ENCODE measurements around the gene BLMH. TPM values are rescaled to one million over a fixed set of nuclear protein-coding genes. Genes with fewer than 3 reads are reported as not detected.

Gene BLMH
- total and polyA plus RNA-seq, 9 of the 15 experiments (the other 6 are each of a cell fraction or from before 2014, with no cell fraction given), result 26.0 to 118 (median 67.3) TPM

DNA sequence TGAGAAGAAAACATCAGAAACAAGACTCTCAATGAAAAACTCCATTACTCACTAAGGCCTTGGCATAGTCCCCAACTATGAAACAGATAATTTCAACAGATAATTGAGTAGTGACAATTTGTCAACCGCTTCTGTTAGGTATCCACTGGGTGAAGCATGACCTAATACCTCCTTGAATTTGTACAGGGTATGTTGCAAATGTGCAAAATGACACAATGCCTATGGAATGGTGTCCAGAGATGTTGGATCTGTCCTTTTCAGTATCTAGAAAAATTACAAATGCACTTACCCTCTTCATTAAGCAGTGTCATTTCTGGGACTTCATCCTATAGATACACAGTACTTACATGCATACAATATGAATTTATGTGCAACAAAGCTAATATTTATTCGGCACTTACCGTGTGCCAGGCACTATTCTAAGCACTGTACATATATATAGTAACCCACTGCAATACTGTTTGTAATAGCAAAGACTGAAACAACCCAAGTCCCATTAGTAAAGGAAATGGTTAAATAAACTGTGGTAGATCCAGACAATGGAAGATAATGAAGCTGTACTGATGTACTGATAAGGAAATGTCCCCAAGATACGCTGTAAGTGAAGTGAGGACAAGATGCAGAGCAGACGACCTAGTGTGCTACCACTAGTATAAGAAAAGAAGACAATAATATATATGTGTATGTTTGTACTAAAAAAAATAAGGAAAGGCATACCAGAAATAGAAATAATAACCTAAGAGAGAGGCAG, 34.8 kb downstream of the BLMH start:
- POLR2A ChIA-PET, result interaction anchor here (1.2 to 1.4 kb wide), 3 partner anchors 11 to 16 kb away, joined by 3 to 6 read pairs (median 5); no protein-coding TSS in a partner anchor
- no peak overlapping the region for H2AFZ ChIP-seq (ENCODE audit: low read depth, low read length)
- no peak overlapping the region for H3K4me2 ChIP-seq (ENCODE audit: insufficient read depth, low read length)
- TF ChIP-seq, protein P1, sequence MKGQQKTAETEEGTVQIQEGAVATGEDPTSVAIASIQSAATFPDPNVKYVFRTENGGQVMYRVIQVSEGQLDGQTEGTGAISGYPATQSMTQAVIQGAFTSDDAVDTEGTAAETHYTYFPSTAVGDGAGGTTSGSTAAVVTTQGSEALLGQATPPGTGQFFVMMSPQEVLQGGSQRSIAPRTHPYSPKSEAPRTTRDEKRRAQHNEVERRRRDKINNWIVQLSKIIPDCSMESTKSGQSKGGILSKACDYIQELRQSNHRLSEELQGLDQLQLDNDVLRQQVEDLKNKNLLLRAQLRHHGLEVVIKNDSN (CRISPR knock-in tag; IDR thresholded peaks at IDR 0.05), result no peak
- TF ChIP-seq ZNF124 (CRISPR knock-in tag; IDR thresholded peaks at IDR 0.05) (no peak), ZKSCAN1 (IDR thresholded peaks at IDR 0.05; ENCODE audit: low read depth, low read length) (no peak), SOX6 (IDR thresholded peaks at IDR 0.05) (0 out of 2 replicates have a peak, but pooled peaks have one; percentile 24)
- H3K9me1 ChIP-seq (ENCODE audit: control insufficient read depth, insufficient read depth, low read length), result no peaks in the 10 kb centered on the region
- H3K9ac ChIP-seq (ENCODE audit: insufficient read depth in 1 of 2, low read depth in 2 of 2, low read length in 2 of 2), result no peak overlapping the region
- no peaks in the 10 kb centered on the region; the same call in 1 of the 2 replicates for H4K20me1 ChIP-seq (replicated peaks; ENCODE audit: control insufficient read depth, insufficient read depth, low read length)
- no peaks in the 10 kb centered on the region for H3K27me3 ChIP-seq (ENCODE audit: control insufficient read depth in 2 of 2, insufficient read depth in 2 of 2, low read length in 2 of 2)
- in situ Hi-C loops (cut with MboI) (no loop called here), intact Hi-C loops (cut with micrococcal nuclease) (no loop called here)
- FAIRE-seq (no peak), ATAC-seq (no peak), DNase-seq (ENCODE audit: extremely low read depth in 1 of 4, low spot score in 3 of 4) (no peak)
- 70% methylated on average over 5 of the region's 5 CpGs for whole genome bisulfite sequencing (ENCODE audit: insufficient coverage, low coverage, missing lambda C conversion rate)
- no TSS peak for BruUV-seq (replicated peaks)
- H3K36me3 ChIP-seq (ENCODE audit: control insufficient read depth, insufficient read depth, low read length), result peaks cover 83% of the 10 kb centered on the region
- peaks cover 0 to 3% of the 10 kb centered on the region in 2 experiments; a peak in 3 of 5 replicates for H3K4me1 ChIP-seq (replicated peaks in 1 of 2; ENCODE audit: control insufficient read depth in 2 of 2, insufficient read depth in 2 of 2, low read length in 2 of 2)
- no peaks in the 10 kb centered on the region for H3K9me3 ChIP-seq (replicated peaks; ENCODE audit: control insufficient read depth, insufficient read depth, low read depth, low read length)
- H3K79me2 ChIP-seq (ENCODE audit: control insufficient read depth, insufficient read depth, low read length), result no peaks in the 10 kb centered on the region
- CTCF ChIA-PET (ENCODE audit: low intra/inter-chr PET ratio), result no interaction called here
- H3K4me3 ChIP-seq, result no peak overlapping the region
- H3K27ac ChIP-seq (ENCODE audit: extremely low read depth, low read depth, low read length), result no peak overlapping the region

Measured in K562 (cell line).